GM12878 (cell line): ENCODE data around the gene NUP214. TPM values are rescaled to one million over a fixed set of nuclear protein-coding genes. Genes with fewer than 3 reads are reported as not detected.

Source experiments
- ATF7 ChIP-seq: fragments of 450-650 bp; IDR thresholded peaks from 2 replicates; pipeline ENCODE4 v1.6.1; 2016; ENCODE audit warnings: low read depth, mild to moderate bottlenecking
- BACH1 ChIP-seq: fragments of 450-650 bp; IDR thresholded peaks from 2 replicates; pipeline ENCODE4 v1.6.1; 2017; ENCODE audit warnings: mild to moderate bottlenecking, borderline replicate concordance
- BRCA1 ChIP-seq: IDR thresholded peaks from 2 replicates; pipeline ENCODE4 v1.6.1; 2011; ENCODE audit warnings: low read depth, low read length, improper control_type of control experiment
- E4F1 ChIP-seq: fragments of 450-650 bp; IDR thresholded peaks from 2 replicates; pipeline ENCODE4 v1.6.1; 2018; ENCODE audit warnings: borderline replicate concordance, mild to moderate bottlenecking; ENCODE audit not compliant: partially characterized antibody
- ELK1 ChIP-seq: IDR thresholded peaks from 2 replicates; pipeline ENCODE4 v1.6.1; 2012; ENCODE audit warnings: low read depth, low read length, improper control_type of control experiment
- MTA2 ChIP-seq: fragments of 450-650 bp; IDR thresholded peaks from 2 replicates; pipeline ENCODE4 v1.6.1; 2016; ENCODE audit warnings: low read depth, mild to moderate bottlenecking, moderate library complexity
- NKRF ChIP-seq: fragments of 450-650 bp; conservative IDR thresholded peaks from 2 replicates; pipeline ENCODE4 v1.6.1; 2017; ENCODE audit warnings: mild to moderate bottlenecking, moderate library complexity
- NR2C2 ChIP-seq: IDR thresholded peaks from 2 replicates; pipeline ENCODE4 v1.6.1; 2011; ENCODE audit warnings: borderline replicate concordance, low read depth; ENCODE audit not compliant: control insufficient read depth, insufficient read length
- PBX3 ChIP-seq: IDR thresholded peaks from 2 replicates; pipeline ENCODE4 v1.6.1; 2011; ENCODE audit warnings: mild to moderate bottlenecking, low read depth, low read length, moderate library complexity; ENCODE audit not compliant: insufficient replicate concordance
- POLR2AphosphoS5 ChIP-seq: IDR thresholded peaks from 2 replicates; pipeline ENCODE4 v1.6.1; 2011; ENCODE audit warnings: mild to moderate bottlenecking, low read length, inconsistent platforms
- RAD21 ChIP-seq: IDR thresholded peaks from 2 replicates; pipeline ENCODE4 v1.6.1; 2011; ENCODE audit warnings: mild to moderate bottlenecking, low read depth, low read length, moderate library complexity; ENCODE audit not compliant: insufficient read depth
- RELA ChIP-seq: fragments of 450-650 bp; IDR thresholded peaks from 2 replicates; pipeline ENCODE4 v1.8.0; 2014; ENCODE audit warnings: borderline replicate concordance; ENCODE audit not compliant: partially characterized antibody
- RELB ChIP-seq: fragments of 450-650 bp; IDR thresholded peaks from 2 replicates; pipeline ENCODE4 v1.6.1; 2017; ENCODE audit warnings: low read depth, mild to moderate bottlenecking, moderate library complexity
- STAT1 ChIP-seq: fragments of 450-650 bp; conservative IDR thresholded peaks from 2 replicates; pipeline ENCODE4 v1.6.1; 2014; ENCODE audit warnings: antibody characterized with exemption, mild to moderate bottlenecking
- SUZ12 ChIP-seq: fragments of 200-600 bp; sonication (generic); IDR thresholded peaks from one replicate; pipeline ENCODE4 v1.6.1; 2018; ENCODE audit warnings: antibody characterized with exemption, mild to moderate bottlenecking; ENCODE audit not compliant: unreplicated experiment
- TCF12 ChIP-seq: IDR thresholded peaks from 2 replicates; pipeline ENCODE4 v1.6.1; 2011; ENCODE audit warnings: low read depth, mild to moderate bottlenecking, low read length
- USF2 ChIP-seq: IDR thresholded peaks from 2 replicates; pipeline ENCODE4 v1.6.1; 2011; ENCODE audit warnings: low read depth, low read length, improper control_type of control experiment, borderline replicate concordance
- ZBED1 ChIP-seq: IDR thresholded peaks from 2 replicates; pipeline ENCODE4 v1.6.1; 2016; ENCODE audit warnings: borderline replicate concordance
- ZNF207 ChIP-seq: fragments of 450-650 bp; IDR thresholded peaks from 2 replicates; pipeline ENCODE4 v1.6.1; 2014; ENCODE audit warnings: antibody characterized with exemption, mild to moderate bottlenecking, borderline replicate concordance
- ZNF217 ChIP-seq: fragments of 450-650 bp; IDR thresholded peaks from 2 replicates; pipeline ENCODE4 v1.6.1; 2017; ENCODE audit warnings: antibody characterized with exemption, mild to moderate bottlenecking
- ZNF274 ChIP-seq: IDR thresholded peaks from one replicate; pipeline ENCODE4 v1.8.0; 2011; ENCODE audit not compliant: insufficient read length, insufficient read depth
- ZZZ3 ChIP-seq: IDR thresholded peaks from 2 replicates; pipeline ENCODE4 v1.6.1; 2011; ENCODE audit warnings: low read depth; ENCODE audit not compliant: control insufficient read depth, insufficient read length
- polyA plus RNA-seq, 11 experiments: library from polyadenylated mRNA; depleted of rRNA in 4 of 11; unstranded in 6 of 11; stranded (reverse) in 5 of 11; fragments of >200 nt; fragmentation: Nextera tagmentation in 4 of 11; fragmentation: Illumina TruSeq in 1 of 11; extraction: Ambion mirVana in 4 of 11; extraction: Trizol in 1 of 11; gene quantifications; 1 replicate in 1 of 11; 2 replicates in 10 of 11; pipeline versions ENCODE4 v1.2.1 to v1.2.3, GENCODE V29; 2011 to 2016; ENCODE audit warnings: inconsistent platforms in 2 of 11, missing spikeins in 2 of 11, low read depth in 1 of 11
- total RNA-seq, 4 experiments: library from RNA; depleted of rRNA in 3 of 4; stranded (reverse); fragments of >200 nt in 3 of 4; fragmentation: Illumina TruSeq in 1 of 4; extraction: Trizol in 1 of 4; gene quantifications; 2 replicates each; pipeline versions ENCODE4 v1.2.1 to v1.2.3, GENCODE V29; 2013 to 2021

Gene NUP214
- total and polyA plus RNA-seq, 10 of the 15 experiments (the other 5 are each of a cell fraction or from before 2014, with no cell fraction given): 11.7 to 53.8 (median 17.6) TPM

- TF ChIP-seq USF2: no peak
- no peak for TF ChIP-seq BRCA1
- no peak for TF ChIP-seq ZNF274
- no peak for TF ChIP-seq ELK1
- 0 out of 2 replicates have a peak, but pooled peaks have one; percentile 7 for TF ChIP-seq RAD21
- TF ChIP-seq STAT1: 0 out of 2 replicates have a peak, but pooled peaks have one; percentile 40
- 0 out of 2 replicates have a peak, but pooled peaks have one; percentile 14 for TF ChIP-seq MTA2
- TF ChIP-seq TCF12: no peak
- TF ChIP-seq E4F1: no peak
- no peak for TF ChIP-seq ATF7
- TF ChIP-seq BACH1: peak; percentile 14; the same call in 1 of the 2 replicates
- TF ChIP-seq RELA: peak; percentile 30
- peak; percentile 95 for TF ChIP-seq POLR2AphosphoS5
- peak; percentile 49; the same call in 1 of the 2 replicates for TF ChIP-seq RELB
- TF ChIP-seq ZZZ3: no peak
- no peak for TF ChIP-seq NKRF
- TF ChIP-seq NR2C2: no peak
- no peak for TF ChIP-seq ZNF207
- no peak for TF ChIP-seq ZNF217
- TF ChIP-seq SUZ12: no peak
- no peak for TF ChIP-seq ZBED1
- no peak for TF ChIP-seq PBX3
These were observed 112.6 kb downstream of the NUP214 start (continued) for GRCh38 chr9:131237931-131238401.
